Measurements from ENCODE around the gene MDC1.
A peak's percentile ranks its signal among the peaks of the same experiment; 100 is the strongest.

The MDC1 gene

GRCh38 chr6:30688569-30688968, 28.5 kb downstream of the MDC1 start:
- no peaks in the 10 kb centered on the region for H3K27me3 Mint-ChIP-seq
- H3K9me3 Mint-ChIP-seq = no peaks in the 10 kb centered on the region
- intact Hi-C loops (cut with micrococcal nuclease) = no loop called here
- H3K27ac Mint-ChIP-seq = peak overlapping the region; percentile 91
- peak overlapping the region; percentile 93 for H3K4me3 Mint-ChIP-seq
- peaks cover 65% of the 10 kb centered on the region for H3K36me3 Mint-ChIP-seq (ENCODE audit: low read depth)
- H3K4me1 Mint-ChIP-seq (ENCODE audit: low read depth) = peaks cover 48% of the 10 kb centered on the region

GRCh38 chr6:30687659-30688431, 29.2 kb downstream of the MDC1 start:
- H3K36me3 Mint-ChIP-seq (ENCODE audit: low read depth) = peaks cover 72% of the 10 kb centered on the region
- peak overlapping the region; percentile 91 for H3K27ac Mint-ChIP-seq
- H3K27me3 Mint-ChIP-seq = no peaks in the 10 kb centered on the region
- H3K4me1 Mint-ChIP-seq (ENCODE audit: low read depth) = peaks cover 49% of the 10 kb centered on the region
- H3K4me3 Mint-ChIP-seq = peak overlapping the region; percentile 93
- intact Hi-C loops (cut with micrococcal nuclease) = loop anchor here (1.0 kb wide), 1 partner anchor 29 kb away; the partner anchor contains the start of gene MDC1
- no peaks in the 10 kb centered on the region for H3K9me3 Mint-ChIP-seq

GRCh38 chr6:30686908-30687658, 30.0 kb downstream of the MDC1 start:
- Mint-ChIP-seq H3K36me3 (ENCODE audit: low read depth) (peaks cover 80% of the 10 kb centered on the region), H3K27me3 (no peaks in the 10 kb centered on the region), H3K27ac (peak overlapping the region; percentile 91), H3K9me3 (no peaks in the 10 kb centered on the region), H3K4me3 (peak overlapping the region; percentile 93), H3K4me1 (ENCODE audit: low read depth) (peaks cover 56% of the 10 kb centered on the region)
- intact Hi-C loops (cut with micrococcal nuclease) = loop anchor here (1.0 kb wide), 1 partner anchor 30 kb away; the partner anchor contains the start of gene MDC1

GRCh38 chr6:30686009-30686907, 30.8 kb downstream of the MDC1 start, which contains the start of gene PPP1R18:
TSS of gene PPP1R18 (minus strand) at chr6:30686645. CDS start at chr6:30686018, 627 bp downstream.
- no peaks in the 10 kb centered on the region for H3K9me3 Mint-ChIP-seq
- H3K4me3 Mint-ChIP-seq = peak within 1 kb of the TSS; percentile 93
- peaks cover 88% of the 10 kb centered on the region for H3K36me3 Mint-ChIP-seq (ENCODE audit: low read depth)
- no peaks in the 10 kb centered on the region for H3K27me3 Mint-ChIP-seq
- intact Hi-C loops (cut with micrococcal nuclease) = no loop called here
- peaks cover 59% of the 10 kb centered on the region for H3K4me1 Mint-ChIP-seq (ENCODE audit: low read depth)
- H3K27ac Mint-ChIP-seq = peak within 1 kb of the TSS; percentile 91

DNA sequence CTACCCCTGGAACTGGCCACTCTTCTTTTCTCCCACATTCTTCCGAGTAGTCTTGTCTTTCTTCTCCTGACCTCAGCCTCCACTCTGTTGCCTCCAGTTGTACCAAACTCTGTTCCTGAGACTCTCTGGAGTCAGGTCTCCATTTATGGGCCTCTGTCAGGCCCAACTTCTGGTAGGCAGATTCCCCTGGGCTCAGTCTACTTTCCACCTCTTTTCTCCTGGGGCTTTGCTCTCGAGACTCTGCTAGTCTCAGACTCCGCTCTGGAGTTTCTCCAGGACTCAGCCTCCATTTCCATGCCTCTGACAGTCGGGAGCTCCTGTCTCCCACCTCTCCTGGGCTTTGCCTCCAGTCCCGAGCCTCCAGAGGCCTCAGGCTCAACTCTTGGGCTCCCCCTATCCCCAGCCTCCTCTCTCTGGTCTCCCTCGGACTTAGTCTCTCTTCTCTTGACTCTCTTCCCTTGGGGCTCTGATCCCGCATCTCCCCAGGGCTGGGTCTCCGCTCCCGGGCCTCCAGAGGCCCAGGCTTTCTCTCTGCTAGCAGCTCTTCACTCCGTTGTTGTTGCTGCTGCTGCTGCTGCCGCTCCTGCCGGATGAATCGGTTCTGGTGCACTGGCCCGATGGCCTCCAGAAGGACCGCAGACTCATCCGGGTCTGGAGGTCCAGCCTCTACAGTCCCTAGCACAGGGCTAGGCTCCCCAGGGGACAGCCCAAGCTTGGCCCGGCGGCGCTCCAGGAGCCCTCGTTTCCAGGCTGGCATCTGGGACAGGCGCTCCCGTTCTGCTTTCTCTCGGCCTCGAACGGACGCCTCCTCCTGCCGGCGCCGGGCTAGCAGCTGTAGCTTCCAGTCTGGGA, 31.7 kb downstream of the MDC1 start:
- H3K36me3 Mint-ChIP-seq (ENCODE audit: low read depth) = peaks cover 93% of the 10 kb centered on the region
- peak overlapping the region; percentile 93 for H3K4me3 Mint-ChIP-seq
- H3K4me1 Mint-ChIP-seq (ENCODE audit: low read depth) = peaks cover 65% of the 10 kb centered on the region
- intact Hi-C loops (cut with micrococcal nuclease) = no loop called here
- no peaks in the 10 kb centered on the region for H3K9me3 Mint-ChIP-seq
- peak overlapping the region; percentile 91 for H3K27ac Mint-ChIP-seq
- no peaks in the 10 kb centered on the region for H3K27me3 Mint-ChIP-seq

GRCh38 chr6:30684386-30685156, 32.5 kb downstream of the MDC1 start:
- Mint-ChIP-seq H3K4me3 (peak overlapping the region; percentile 93), H3K27ac (peak overlapping the region; percentile 91), H3K4me1 (ENCODE audit: low read depth) (peaks cover 65% of the 10 kb centered on the region), H3K9me3 (no peaks in the 10 kb centered on the region), H3K36me3 (ENCODE audit: low read depth) (peaks cover 98% of the 10 kb centered on the region), H3K27me3 (no peaks in the 10 kb centered on the region)
- intact Hi-C loops (cut with micrococcal nuclease) = no loop called here

GRCh38 chr6:30683980-30684338, 33.1 kb downstream of the MDC1 start:
- peaks cover 100% of the 10 kb centered on the region for H3K36me3 Mint-ChIP-seq (ENCODE audit: low read depth)
- peak overlapping the region; percentile 91 for H3K27ac Mint-ChIP-seq
- peaks cover 65% of the 10 kb centered on the region for H3K4me1 Mint-ChIP-seq (ENCODE audit: low read depth)
- no peaks in the 10 kb centered on the region for H3K9me3 Mint-ChIP-seq
- H3K4me3 Mint-ChIP-seq = peak overlapping the region; percentile 93
- no peaks in the 10 kb centered on the region for H3K27me3 Mint-ChIP-seq
- intact Hi-C loops (cut with micrococcal nuclease) = loop anchor here (2.0 kb wide), 1 partner anchor 67 kb away; the partner anchor contains the start of genes MRPS18B and PPP1R10

DNA sequence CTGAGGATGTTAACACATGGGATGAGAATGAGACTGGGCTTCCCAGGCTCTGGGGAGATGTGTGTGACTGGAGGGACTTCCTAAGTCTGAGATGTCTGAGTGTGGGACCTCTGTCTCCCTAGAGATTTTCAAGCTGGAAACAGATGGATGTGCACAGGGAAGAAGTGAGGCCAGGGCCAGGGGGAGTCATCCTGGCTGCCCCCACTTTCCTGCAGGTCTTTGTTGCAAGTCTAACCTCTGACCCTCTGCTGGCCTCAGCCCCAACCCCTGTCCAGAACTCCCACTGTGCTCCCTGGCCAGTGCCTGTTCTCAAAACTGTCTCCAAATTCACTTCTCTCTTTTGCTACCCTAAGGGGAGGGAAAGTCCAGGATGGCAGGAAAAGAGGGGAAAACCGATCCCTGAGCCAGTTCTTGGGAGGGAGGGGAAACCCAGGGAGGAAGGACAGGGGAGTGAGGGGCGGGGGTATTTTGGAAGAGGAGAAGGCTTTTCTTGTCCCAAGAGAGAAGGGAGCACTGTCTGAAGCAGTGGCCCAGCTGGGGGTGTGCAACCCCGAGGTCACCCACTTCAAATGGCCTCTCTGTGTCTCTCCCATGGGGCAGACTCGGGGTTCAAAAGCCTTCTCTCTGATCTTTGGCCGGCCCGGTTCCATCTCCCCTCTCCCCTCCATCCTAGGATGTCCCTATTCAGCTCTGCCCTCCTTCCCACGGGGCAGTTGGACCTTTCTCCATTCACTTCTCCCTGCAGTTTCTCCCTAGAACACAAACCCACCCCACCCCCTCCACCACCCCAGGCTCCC, 33.7 kb downstream of the MDC1 start:
- no peaks in the 10 kb centered on the region for H3K27me3 Mint-ChIP-seq
- intact Hi-C loops (cut with micrococcal nuclease) = loop anchor here (2.0 kb wide), 1 partner anchor 67 kb away; the partner anchor contains the start of genes MRPS18B and PPP1R10
- peak overlapping the region; percentile 93 for H3K4me3 Mint-ChIP-seq
- H3K27ac Mint-ChIP-seq = peak overlapping the region; percentile 91
- H3K9me3 Mint-ChIP-seq = no peaks in the 10 kb centered on the region
- H3K36me3 Mint-ChIP-seq (ENCODE audit: low read depth) = peaks cover 100% of the 10 kb centered on the region
- H3K4me1 Mint-ChIP-seq (ENCODE audit: low read depth) = peaks cover 63% of the 10 kb centered on the region

- Mint-ChIP-seq H3K4me1 (ENCODE audit: low read depth) (peaks cover 53% of the 10 kb centered on the region), H3K4me3 (peak overlapping the region; percentile 93), H3K27me3 (no peaks in the 10 kb centered on the region), H3K36me3 (ENCODE audit: low read depth) (peaks cover 100% of the 10 kb centered on the region), H3K9me3 (no peaks in the 10 kb centered on the region), H3K27ac (peak overlapping the region; percentile 91)
- intact Hi-C loops (cut with micrococcal nuclease) = loop anchor here (2.0 kb wide), 1 partner anchor 66 kb away; the partner anchor contains the start of genes MRPS18B and PPP1R10
Observed at GRCh38 chr6:30682143-30683117, 34.7 kb downstream of the MDC1 start.

DNA sequence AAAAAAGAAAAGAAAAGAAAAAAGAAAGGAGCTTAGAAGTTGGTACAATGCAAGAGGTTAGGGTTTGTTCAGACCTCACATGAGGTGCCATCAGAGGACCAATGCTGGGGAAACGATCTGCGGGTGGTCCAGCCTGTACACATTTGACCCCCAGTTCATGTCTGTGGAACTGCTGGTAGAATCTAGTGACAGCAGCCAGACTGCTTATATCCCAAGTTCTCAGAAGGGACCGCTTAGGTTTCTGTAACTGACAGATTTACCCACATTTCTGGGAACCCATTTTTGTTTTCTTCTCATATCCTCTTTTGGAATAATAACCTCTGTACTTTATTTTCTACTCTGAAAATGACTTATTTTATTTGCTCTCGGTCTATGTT, 35.3 kb downstream of the MDC1 start:
- Mint-ChIP-seq H3K4me1 (ENCODE audit: low read depth) (peaks cover 57% of the 10 kb centered on the region), H3K27ac (peak overlapping the region; percentile 91), H3K9me3 (no peaks in the 10 kb centered on the region), H3K4me3 (peak overlapping the region; percentile 93), H3K36me3 (ENCODE audit: low read depth) (peaks cover 100% of the 10 kb centered on the region), H3K27me3 (no peaks in the 10 kb centered on the region)
- intact Hi-C loops (cut with micrococcal nuclease) = loop anchor here (2.0 kb wide), 1 partner anchor 65 kb away; the partner anchor contains the start of genes MRPS18B and PPP1R10

All from dendritic cell treated with granulocyte-macrophage colony-stimulating factor and Interleukin-4, amounts not matched to agents 40 ng/mL and 50 ng/mL, for 4 days (primary cell).